Stimulated activated CD8-positive, alpha-beta memory T cell treated with anti-CD3 and anti-CD28 coated beads, Interleukin-4, amount 100 ng/mL, for 1 hour (primary cell): ENCODE measurements around the gene HORMAD2.

Experiments used
- DNase-seq, 2 donors: peaks; one replicate each; pipeline ENCODE4 v3.0.0-alpha.2; 2020; ENCODE audit warnings: low read depth in 2 of 2, low spot score in 1 of 2

The HORMAD2 gene

GRCh38 chr22:30224161-30224857, 144.0 kb downstream of the HORMAD2 start:
- no peak for DNase-seq

- DNase-seq, result no peak
Measured at GRCh38 chr22:30225220-30225927, 145.1 kb downstream of the HORMAD2 start.

GRCh38 chr22:30226192-30226832, 146.0 kb downstream of the HORMAD2 start:
- DNase-seq, result no peak
